Karpas-422 (cell line): ENCODE data around the gene HMMR. TPM values are rescaled to one million over a fixed set of nuclear protein-coding genes. Genes with fewer than 3 reads are reported as not detected.
A peak's percentile ranks its signal among the peaks of the same experiment; 100 is the strongest.

Experiments used
- DNase-seq: peaks from one replicate; pipeline ENCODE4 v3.0.0-alpha.2; 2015
- H2AFZ ChIP-seq: fragments of 200-600 bp; sonication (generic); 2 replicates; pipeline ENCODE4 v1.6.1; 2014; ENCODE audit warnings: antibody characterized with exemption, low read length, mixed read lengths
- H3K27ac ChIP-seq: fragments of 200-600 bp; sonication (generic); 2 replicates; pipeline ENCODE4 v1.5.1; 2014; ENCODE audit warnings: mild to moderate bottlenecking, low read length, moderate library complexity
- H3K27me3 ChIP-seq: fragments of 200-600 bp; sonication (generic); 2 replicates; pipeline ENCODE4 v1.6.1; 2014; ENCODE audit warnings: low read length, mixed read lengths
- H3K36me3 ChIP-seq: fragments of 200-600 bp; sonication (generic); 2 replicates; pipeline ENCODE4 v1.6.1; 2014; ENCODE audit warnings: low read length, mixed read lengths; ENCODE audit not compliant: insufficient read depth
- H3K4me1 ChIP-seq: fragments of 200-600 bp; sonication (generic); 2 replicates; pipeline ENCODE4 v1.6.1; 2014; ENCODE audit warnings: mild to moderate bottlenecking, low read length, mixed read lengths
- H3K4me2 ChIP-seq: fragments of 200-600 bp; sonication (generic); 2 replicates; pipeline ENCODE4 v1.6.1; 2014; ENCODE audit warnings: low read length, low read depth, mild to moderate bottlenecking; ENCODE audit not compliant: poor library complexity, severe bottlenecking
- H3K4me3 ChIP-seq: fragments of 200-600 bp; sonication (generic); 2 replicates; pipeline ENCODE4 v1.5.1; 2014; ENCODE audit warnings: mild to moderate bottlenecking, antibody characterized with exemption, low read length, mixed read lengths
- H3K79me2 ChIP-seq: fragments of 200-600 bp; sonication (generic); 2 replicates; pipeline ENCODE4 v1.6.1; 2014; ENCODE audit warnings: mild to moderate bottlenecking, low read length, mixed read lengths
- H3K9ac ChIP-seq: fragments of 200-600 bp; sonication (generic); 2 replicates; pipeline ENCODE4 v1.6.0; 2014; ENCODE audit warnings: low read length
- H3K9me2 ChIP-seq: fragments of 200-600 bp; sonication (generic), shearing (Covaris generic); replicated peaks from 2 replicates; pipeline ENCODE4 v1.6.0; 2014; ENCODE audit warnings: mild to moderate bottlenecking, low read length, moderate library complexity; ENCODE audit not compliant: insufficient read depth
- H3K9me3 ChIP-seq: fragments of 300-700, 200-600 bp; sonication (generic); 2 replicates; pipeline ENCODE4 v1.6.1; 2014; ENCODE audit warnings: low read length, mixed read lengths
- H4K20me1 ChIP-seq: fragments of 200-600 bp; sonication (generic); 2 replicates; pipeline ENCODE4 v1.6.1; 2014; ENCODE audit warnings: mild to moderate bottlenecking, antibody characterized with exemption, low read length, low read depth; ENCODE audit not compliant: insufficient read depth
- total RNA-seq: library from RNA; depleted of rRNA; stranded (reverse); fragments of >200 nt; shearing (Covaris generic); gene quantifications from 2 replicates; pipeline ENCODE4 v1.2.3, GENCODE V29; 2014; ENCODE audit warnings: low replicate concordance

Gene HMMR
- total RNA-seq, 1 experiment from 2014 or later, result 80.5 TPM

DNA sequence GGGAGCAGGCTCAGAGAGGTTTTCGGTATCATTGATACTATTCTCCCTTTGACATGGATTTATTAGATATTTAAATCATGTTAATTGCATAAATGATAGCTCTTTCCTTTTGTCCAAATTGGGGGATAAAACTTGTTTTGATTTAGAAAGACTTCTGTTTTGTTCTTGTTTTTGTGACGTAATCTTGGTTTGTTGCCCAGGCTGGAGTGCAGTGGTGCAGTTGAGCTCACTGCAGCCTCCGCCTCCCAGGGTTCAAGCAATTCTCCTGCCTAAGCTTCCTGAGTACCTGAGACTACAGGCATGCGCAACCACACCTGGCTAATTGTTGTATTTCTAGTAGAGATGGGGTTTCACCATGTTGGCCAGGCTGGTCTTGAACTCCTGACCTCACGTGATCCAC is 52.1 kb downstream of the HMMR start:
- Histone ChIP-seq H2AFZ (no peak overlapping the region), H4K20me1 (no peaks in the 10 kb centered on the region; the same call in 1 of the 2 replicates), H3K9ac (no peak overlapping the region), H3K9me3 (no peaks in the 10 kb centered on the region), H3K4me1 (peaks cover 18% of the 10 kb centered on the region), H3K4me2 (no peak overlapping the region), H3K79me2 (peaks cover 65% of the 10 kb centered on the region), H3K4me3 (no peak overlapping the region), H3K27me3 (no peaks in the 10 kb centered on the region), H3K27ac (no peak overlapping the region), H3K9me2 (no peaks in the 10 kb centered on the region), H3K36me3 (peaks cover 53% of the 10 kb centered on the region)
- DNase-seq, result no peak

DNA sequence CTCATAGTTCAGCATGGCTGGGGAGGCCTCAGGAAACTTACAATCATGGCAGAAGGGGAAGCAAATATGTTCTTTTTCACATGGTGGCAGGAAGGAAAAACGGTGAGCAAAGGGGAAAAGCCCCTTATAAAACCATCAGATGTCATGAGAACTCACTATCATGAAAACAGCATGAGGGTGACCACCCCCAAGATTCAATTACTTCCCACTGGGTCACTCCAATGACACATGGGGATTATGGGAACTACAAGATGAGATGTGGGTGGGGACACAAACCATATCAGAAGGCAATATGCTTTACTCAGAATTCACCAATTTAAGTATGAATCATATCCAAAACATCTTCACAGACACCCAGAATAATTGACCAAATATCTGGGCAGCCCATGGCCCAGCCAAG is 64.7 kb downstream of the HMMR start:
- H3K4me3 ChIP-seq, result no peak overlapping the region
- no peak overlapping the region for H3K9ac ChIP-seq
- peaks cover 4% of the 10 kb centered on the region; the same call in 1 of the 2 replicates for H3K36me3 ChIP-seq
- H3K9me3 ChIP-seq, result no peaks in the 10 kb centered on the region
- H4K20me1 ChIP-seq, result no peaks in the 10 kb centered on the region
- no peaks in the 10 kb centered on the region for H3K79me2 ChIP-seq
- no peaks in the 10 kb centered on the region for H3K4me1 ChIP-seq
- no peaks in the 10 kb centered on the region for H3K27me3 ChIP-seq
- no peaks in the 10 kb centered on the region for H3K9me2 ChIP-seq
- H3K4me2 ChIP-seq, result no peak overlapping the region
- H3K27ac ChIP-seq, result no peak overlapping the region
- no peak for DNase-seq
- H2AFZ ChIP-seq, result no peak overlapping the region

DNA sequence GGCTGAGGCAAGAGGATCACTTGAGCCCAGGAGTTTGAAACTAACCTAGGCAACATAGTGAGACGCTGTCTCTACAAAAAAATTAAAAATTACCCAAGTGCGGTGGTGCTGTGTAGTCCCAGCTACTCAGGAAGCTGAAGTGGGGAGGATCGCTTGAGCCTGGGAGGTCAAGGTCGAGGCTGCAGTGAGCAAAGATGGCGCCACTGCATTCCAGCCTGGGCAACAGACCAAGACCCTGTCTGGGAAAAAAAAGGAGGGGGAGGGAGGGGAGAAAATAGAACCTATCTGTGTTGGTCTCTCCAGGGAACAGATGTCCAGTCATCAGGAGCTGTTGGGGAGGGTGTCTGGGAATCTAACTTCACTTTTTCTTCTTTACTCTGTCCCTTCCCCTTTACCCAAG is 69.3 kb downstream of the HMMR start:
- Histone ChIP-seq H3K27me3 (no peaks in the 10 kb centered on the region), H3K4me2 (no peak overlapping the region), H3K27ac (no peak overlapping the region), H3K4me3 (no peak overlapping the region), H3K4me1 (peaks cover 20% of the 10 kb centered on the region), H3K36me3 (no peaks in the 10 kb centered on the region), H3K9me2 (no peaks in the 10 kb centered on the region), H3K79me2 (no peaks in the 10 kb centered on the region), H3K9ac (no peak overlapping the region), H2AFZ (no peak overlapping the region), H3K9me3 (no peaks in the 10 kb centered on the region), H4K20me1 (no peaks in the 10 kb centered on the region)
- DNase-seq, result no peak

DNA sequence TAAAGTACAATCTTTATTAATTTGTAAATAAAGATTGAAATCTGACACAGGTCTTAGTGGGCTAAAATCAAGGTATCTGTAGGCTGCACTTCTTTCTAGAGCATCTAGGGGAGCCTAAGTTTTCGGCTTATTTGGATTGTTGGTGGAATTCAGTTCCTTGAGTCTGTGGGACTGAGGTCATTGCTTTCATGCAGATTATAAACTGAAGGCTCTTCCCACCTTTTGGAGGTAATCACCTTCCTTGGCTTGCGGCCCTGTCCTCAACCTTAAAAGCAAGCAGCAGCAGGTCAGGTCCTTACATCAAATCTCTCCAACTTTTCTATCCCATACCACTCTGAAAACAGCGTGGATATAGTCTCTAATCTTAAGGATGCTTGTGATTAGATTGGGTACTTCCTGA is 70.8 kb downstream of the HMMR start:
- H3K4me1 ChIP-seq, result peaks cover 30% of the 10 kb centered on the region
- H3K4me2 ChIP-seq, result no peak overlapping the region
- H3K27ac ChIP-seq, result no peak overlapping the region
- no peak overlapping the region for H3K9ac ChIP-seq
- H2AFZ ChIP-seq, result no peak overlapping the region
- no peak for DNase-seq
- no peaks in the 10 kb centered on the region for H3K79me2 ChIP-seq
- no peaks in the 10 kb centered on the region for H3K9me3 ChIP-seq
- no peaks in the 10 kb centered on the region for H3K36me3 ChIP-seq
- H3K27me3 ChIP-seq, result no peaks in the 10 kb centered on the region
- no peaks in the 10 kb centered on the region for H4K20me1 ChIP-seq
- no peak overlapping the region for H3K4me3 ChIP-seq
- H3K9me2 ChIP-seq, result no peaks in the 10 kb centered on the region

DNA sequence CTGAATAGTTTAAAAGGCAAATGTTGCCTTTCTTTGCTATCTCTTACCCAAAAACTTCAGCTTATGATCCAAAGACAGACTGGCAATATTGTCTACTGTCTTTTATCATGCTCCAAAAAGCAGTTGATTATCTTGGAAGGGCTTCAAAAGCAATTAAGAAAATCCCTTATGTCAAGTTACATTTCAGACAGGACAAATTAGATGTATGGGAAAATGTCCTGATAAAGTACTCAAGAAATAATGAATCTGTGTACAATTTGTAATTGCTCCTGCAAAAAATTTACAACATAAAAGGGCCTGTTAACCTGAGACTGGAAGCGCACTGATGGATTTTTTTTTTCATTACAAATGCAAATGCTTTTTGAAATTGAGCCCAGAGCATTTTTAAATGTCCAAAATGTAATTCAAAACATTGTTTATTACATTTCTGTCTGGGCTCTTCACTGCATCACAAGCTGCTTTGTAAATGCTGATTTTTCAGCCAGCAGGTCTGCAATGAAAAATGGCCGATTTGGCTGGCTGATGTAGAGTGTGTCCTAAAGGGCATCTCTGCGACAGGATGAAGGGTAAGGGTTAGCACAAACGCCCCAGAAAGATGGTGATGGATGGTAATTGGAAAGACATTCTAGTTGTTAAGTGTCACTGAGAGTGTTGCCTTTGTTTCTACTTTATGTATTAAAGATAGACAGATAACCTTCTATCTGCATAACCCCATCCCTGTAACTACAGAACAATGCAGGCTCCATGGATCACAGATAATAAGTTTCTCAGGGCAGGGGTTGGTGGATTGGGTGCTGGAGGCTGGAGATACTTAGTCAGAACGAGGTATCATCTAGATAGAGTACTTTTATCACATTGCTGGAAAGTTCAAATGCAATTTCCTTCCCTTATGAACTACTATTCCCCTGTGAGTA is 72.0 kb downstream of the HMMR start:
- Histone ChIP-seq H3K79me2 (no peaks in the 10 kb centered on the region), H3K36me3 (no peaks in the 10 kb centered on the region), H3K27ac (no peak overlapping the region), H3K4me2 (peak overlapping the region; percentile 8), H3K9ac (no peak overlapping the region), H2AFZ (no peak overlapping the region), H3K9me3 (no peaks in the 10 kb centered on the region), H3K4me3 (no peak overlapping the region), H4K20me1 (no peaks in the 10 kb centered on the region), H3K27me3 (no peaks in the 10 kb centered on the region), H3K9me2 (no peaks in the 10 kb centered on the region), H3K4me1 (peaks cover 30% of the 10 kb centered on the region)
- DNase-seq, result no peak

DNA sequence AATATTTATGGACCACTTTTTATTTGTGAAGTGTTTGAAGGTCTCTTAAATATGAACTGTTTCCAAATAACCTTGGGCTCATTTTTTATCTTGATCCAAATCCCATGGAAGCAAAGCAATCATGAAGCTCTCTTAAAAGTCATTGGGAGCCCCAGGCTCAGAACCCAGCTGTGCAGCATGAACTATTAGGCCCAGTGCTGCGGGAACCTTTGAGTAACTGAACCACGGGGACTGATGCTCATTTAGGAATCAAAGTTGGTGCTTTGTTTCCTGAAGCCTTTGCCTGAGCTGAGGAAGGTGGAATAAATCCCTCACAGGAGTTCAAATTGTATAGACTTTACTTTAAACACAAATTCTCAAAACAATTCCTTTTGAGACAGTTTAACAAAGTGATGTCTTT is 72.8 kb downstream of the HMMR start:
- no peak overlapping the region for H3K9ac ChIP-seq
- H3K4me1 ChIP-seq, result peaks cover 30% of the 10 kb centered on the region
- no peaks in the 10 kb centered on the region for H3K27me3 ChIP-seq
- H3K9me2 ChIP-seq, result no peaks in the 10 kb centered on the region
- no peak for DNase-seq
- H3K27ac ChIP-seq, result no peak overlapping the region
- no peaks in the 10 kb centered on the region for H3K36me3 ChIP-seq
- no peak overlapping the region for H2AFZ ChIP-seq
- no peak overlapping the region for H3K4me3 ChIP-seq
- H3K4me2 ChIP-seq, result no peak overlapping the region
- no peaks in the 10 kb centered on the region for H4K20me1 ChIP-seq
- no peaks in the 10 kb centered on the region for H3K79me2 ChIP-seq
- no peaks in the 10 kb centered on the region for H3K9me3 ChIP-seq

DNA sequence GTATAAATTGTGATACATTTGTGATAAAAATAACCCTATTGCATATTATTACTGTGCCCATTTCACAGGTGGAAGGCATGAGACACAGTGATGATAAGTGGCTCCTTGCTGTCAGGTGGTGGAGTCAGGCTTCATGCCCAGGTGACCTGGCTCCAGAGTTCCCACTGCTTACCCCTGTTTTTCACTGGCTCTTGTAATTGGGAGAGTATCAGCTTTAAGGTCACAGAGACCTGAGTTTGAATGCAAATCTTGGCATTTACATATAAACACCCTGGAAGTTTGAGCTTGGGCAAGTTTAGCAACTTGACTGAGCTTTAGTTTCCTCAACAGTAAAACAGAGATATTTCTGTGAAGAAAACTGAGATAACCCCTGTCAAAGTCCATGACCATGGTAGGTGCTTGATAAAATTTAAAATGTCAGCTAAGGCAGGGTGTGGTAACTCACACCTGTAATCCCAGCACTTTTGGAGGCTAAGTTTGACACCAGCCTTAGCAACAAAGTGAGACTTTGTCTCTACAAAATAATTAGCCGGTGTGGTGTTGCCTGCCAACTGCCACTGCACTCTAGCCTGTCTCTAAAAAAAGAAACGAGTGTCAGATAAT is 74.2 kb downstream of the HMMR start:
- Histone ChIP-seq H3K79me2 (no peaks in the 10 kb centered on the region), H3K36me3 (no peaks in the 10 kb centered on the region), H3K27ac (no peak overlapping the region), H3K4me3 (no peak overlapping the region), H4K20me1 (no peaks in the 10 kb centered on the region), H3K9me2 (no peaks in the 10 kb centered on the region), H2AFZ (no peak overlapping the region), H3K4me2 (peak overlapping the region; percentile 22), H3K4me1 (peaks cover 30% of the 10 kb centered on the region), H3K9ac (no peak overlapping the region), H3K27me3 (no peaks in the 10 kb centered on the region), H3K9me3 (no peaks in the 10 kb centered on the region)
- no peak for DNase-seq

DNA sequence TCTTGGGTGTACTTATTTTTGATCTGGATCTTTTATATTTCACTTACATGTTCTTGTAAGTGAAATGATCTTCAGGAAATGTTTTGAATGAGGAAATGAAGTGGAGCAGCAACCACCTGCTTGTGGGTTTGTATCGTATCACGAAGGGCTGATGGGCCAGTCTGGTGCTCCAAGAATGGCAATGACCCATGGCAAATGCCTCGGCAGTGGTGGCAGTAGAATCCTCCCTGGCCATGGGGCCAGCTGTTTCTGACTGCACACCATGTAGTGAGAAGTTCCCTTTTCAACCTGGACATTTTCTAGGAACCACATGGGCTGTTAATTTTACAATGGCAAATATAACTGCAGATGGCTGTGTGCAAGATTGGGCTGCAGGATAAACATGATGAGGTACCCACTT is 74.9 kb downstream of the HMMR start:
- Histone ChIP-seq H2AFZ (no peak overlapping the region), H3K27ac (no peak overlapping the region), H3K9ac (no peak overlapping the region), H3K4me3 (no peak overlapping the region), H3K36me3 (no peaks in the 10 kb centered on the region), H3K9me2 (no peaks in the 10 kb centered on the region), H3K9me3 (no peaks in the 10 kb centered on the region), H3K79me2 (no peaks in the 10 kb centered on the region), H3K27me3 (no peaks in the 10 kb centered on the region), H3K4me2 (peak overlapping the region; percentile 22), H4K20me1 (no peaks in the 10 kb centered on the region), H3K4me1 (peaks cover 30% of the 10 kb centered on the region)
- DNase-seq, result peak; percentile 48
